ENCODE results near the gene EP400. TPM values are rescaled to one million over a fixed set of nuclear protein-coding genes. Genes with fewer than 3 reads are reported as not detected.

The EP400 gene
- total and polyA plus RNA-seq, 2 of the 8 experiments (the other 6 are each of a cell fraction or from before 2014, with no cell fraction given): 13.1 to 69.7 TPM

DNA sequence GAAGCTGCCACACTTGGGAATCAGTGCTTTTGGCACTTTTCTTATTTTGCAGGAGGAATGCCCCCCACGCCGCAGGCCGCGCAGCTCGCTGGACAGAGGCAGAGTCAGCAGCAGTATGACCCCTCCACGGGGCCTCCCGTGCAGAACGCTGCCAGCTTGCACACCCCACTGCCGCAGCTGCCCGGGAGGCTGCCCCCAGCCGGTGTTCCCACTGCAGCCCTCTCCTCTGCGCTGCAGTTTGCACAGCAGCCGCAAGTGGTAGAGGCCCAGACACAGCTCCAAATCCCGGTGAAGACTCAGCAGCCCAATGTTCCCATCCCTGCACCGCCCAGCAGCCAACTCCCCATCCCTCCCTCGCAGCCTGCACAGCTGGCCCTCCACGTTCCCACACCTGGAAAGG is 32.3 kb downstream of the EP400 start:
- H2AK5ac ChIP-seq (ENCODE audit: low read depth, low read length): no peak overlapping the region

More for the DNA sequence above, 32.3 kb downstream of the EP400 start:
- ChIA-PET CTCF (ENCODE audit: partially characterized antibody) (interaction anchor here (1.0 to 1.6 kb wide), 5 partner anchors 8 to 94 kb away, joined by 3 to 4 read pairs (median 3); no protein-coding TSS in a partner anchor), POLR2A (ENCODE audit: partially characterized antibody) (interaction anchor here (0.9 to 1.6 kb wide), 3 partner anchors 9 to 37 kb away, joined by 4 to 7 read pairs (median 5); no protein-coding TSS in a partner anchor)
- no peak overlapping the region for H2BK15ac ChIP-seq (ENCODE audit: low read length)
- no peak for DNase-seq (ENCODE audit: low read depth in 1 of 2, low spot score in 2 of 2)
- H3K4me3 ChIP-seq (ENCODE audit: extremely low read depth in 1 of 4, insufficient read depth in 2 of 4, low read depth in 3 of 4, low read length in 4 of 4): no peak overlapping the region
- no peak overlapping the region for H2BK12ac ChIP-seq (ENCODE audit: low read depth, low read length)
- H3K23ac ChIP-seq (ENCODE audit: insufficient read length): no peak overlapping the region
- H4K5ac ChIP-seq (ENCODE audit: insufficient read length, low read depth, low read length): no peak overlapping the region
- H3K9me3 ChIP-seq (ENCODE audit: insufficient read depth in 2 of 2, low read depth in 1 of 2, low read length in 1 of 2): no peaks in the 10 kb centered on the region
- H3K23me2 ChIP-seq (ENCODE audit: low read depth, low read length): no peaks in the 10 kb centered on the region
- H2BK5ac ChIP-seq (ENCODE audit: low read depth, low read length): no peak overlapping the region
- no peak overlapping the region for H4K91ac ChIP-seq (replicated peaks; ENCODE audit: insufficient read length, low read length)
- no peak overlapping the region for H3K18ac ChIP-seq (ENCODE audit: extremely low read depth, low read length)
- H3K79me2 ChIP-seq (ENCODE audit: control insufficient read depth in 1 of 2, insufficient read depth in 2 of 2, low read length in 2 of 2): peaks cover 0 to 14% of the 10 kb centered on the region in 2 experiments; a peak in 2 of 4 replicates
- H3K27me3 ChIP-seq (replicated peaks in 1 of 4; ENCODE audit: control insufficient read depth in 3 of 4, extremely low read depth in 1 of 4, insufficient read depth in 3 of 4, low read length in 3 of 4): no peaks in the 10 kb centered on the region
- no peak overlapping the region for H3K56ac ChIP-seq (replicated peaks; ENCODE audit: insufficient read length, low read depth, low read length)
- H3K79me1 ChIP-seq (ENCODE audit: low read depth, low read length): no peaks in the 10 kb centered on the region; the same call in 1 of the 2 replicates
- H3K14ac ChIP-seq (ENCODE audit: insufficient read length): no peak overlapping the region
- H3K4ac ChIP-seq (replicated peaks; ENCODE audit: insufficient read length, low read depth, low read length): no peak overlapping the region
- no peaks in the 10 kb centered on the region for H3K4me1 ChIP-seq (replicated peaks in 1 of 4; ENCODE audit: control insufficient read depth in 3 of 4, insufficient read depth in 4 of 4, low read length in 3 of 4)
- no peak overlapping the region for H2BK20ac ChIP-seq (ENCODE audit: low read length)
- no peak overlapping the region for H3K27ac ChIP-seq (ENCODE audit: low read depth, low read length)
- H4K20me1 ChIP-seq (replicated peaks in 1 of 2; ENCODE audit: control insufficient read depth in 1 of 2, insufficient read depth in 2 of 2, low read length in 2 of 2): no peaks in the 10 kb centered on the region
- no peak for FAIRE-seq
- H4K8ac ChIP-seq (ENCODE audit: extremely low read depth, insufficient read depth, low read length): no peak overlapping the region; the same call in 1 of the 2 replicates
- no peak overlapping the region for H2AFZ ChIP-seq (ENCODE audit: low read length)
- WGBS, 2 experiments (ENCODE audit: extremely low coverage in 1 of 2, insufficient coverage in 1 of 2, insufficient read length in 1 of 2, insufficient replicate concordance in 2 of 2, low coverage in 1 of 2, low lambda C conversion rate in 2 of 2, missing lambda C conversion rate in 1 of 2): 95% methylated on average over 17 of the region's 17 CpGs; no CpG with 5 or more reads in 1 of the 2 experiments
- H3K36me3 ChIP-seq (ENCODE audit: control insufficient read depth in 2 of 4, insufficient read depth in 4 of 4, low read length in 3 of 4): peaks cover 2 to 47% (median 14%) of the 10 kb centered on the region in 4 experiments; a peak in 4 of 8 replicates
- no peak overlapping the region for H3K9ac ChIP-seq (replicated peaks in 1 of 4; ENCODE audit: extremely low read depth in 1 of 4, low read depth in 3 of 4, low read length in 3 of 4)
- H3K4me2 ChIP-seq (ENCODE audit: insufficient read depth in 1 of 2, low read depth in 2 of 2, low read length in 2 of 2): no peak overlapping the region
- H2BK120ac ChIP-seq (replicated peaks; ENCODE audit: low read depth, low read length): no peak overlapping the region

Data from H1 (cell line).